Spleen (tissue), 7 donors: ENCODE results near the gene SIM2.

Experiments used
- CTCF ChIP-seq, 11 experiments: fragments of 200-600 bp in 7 of 11; fragments of 450-650 bp in 4 of 11; sonication (generic) in 4 of 11; IDR thresholded peaks in 8 of 11; conservative IDR thresholded peaks in 3 of 11; 1 replicate in 7 of 11; 2 replicates in 4 of 11; pipeline versions ENCODE4 v1.4.0 to v1.8.0; 2016 to 2021; ENCODE audit warnings: antibody characterized with exemption in 11 of 11, inconsistent platforms in 4 of 11, mild to moderate bottlenecking in 1 of 11
- POLR2A ChIP-seq, 3 donors: fragments of 450-650 bp; IDR thresholded peaks; one replicate each; pipeline ENCODE4 v1.5.1; 2017; ENCODE audit warnings: antibody characterized with exemption in 3 of 3, mild to moderate bottlenecking in 1 of 3
- donor health status: DM: no; HTN: no; CAD: no; lungs with moderate emphysema.
- donor health status: DM: no; HTN: no; CAD: no.
- donor health status: DM: no; HTN: no; CAD: no.

DNA sequence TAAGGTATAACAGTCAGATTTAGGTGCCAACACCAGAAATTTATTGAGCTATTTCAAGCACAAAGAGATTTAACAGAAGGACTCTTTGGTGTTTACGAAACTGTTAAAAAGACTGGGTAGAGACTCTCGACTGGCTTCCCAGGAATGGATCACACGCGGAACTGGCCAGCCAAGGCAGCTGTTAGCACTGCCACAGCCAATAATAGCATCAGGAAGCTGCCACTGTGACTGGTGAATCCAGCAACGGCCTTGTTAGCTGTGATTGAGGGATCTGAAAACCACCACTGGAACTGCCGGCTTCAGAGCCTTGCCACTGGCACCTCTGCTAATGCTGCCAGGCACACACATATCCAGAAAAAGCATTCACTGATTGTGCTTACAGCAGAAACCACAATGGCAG lies 10.6 kb upstream of the SIM2 start:
- TF ChIP-seq CTCF (IDR thresholded peaks at IDR 0.05 in 8 of 11, conservative IDR thresholded peaks at IDR 0.05 in 3 of 11), result no peak
- no peak for TF ChIP-seq POLR2A (IDR thresholded peaks at IDR 0.05)
